HG03469 (cell line): ENCODE measurements around the gene E4F1.

Source experiments
- ATAC-seq: cut with Tn5 transposase; IDR thresholded peaks from one replicate; pipeline ENCODE4 v1.9.1; 2021; ENCODE audit warnings: mild to moderate bottlenecking, moderate library complexity, moderate number of reproducible peaks; ENCODE audit not compliant: unreplicated experiment

E4F1 gene

GRCh38 chr16:2205967-2206313 lies 17.5 kb upstream of the E4F1 start:
- peak; percentile 3 for ATAC-seq

- no peak for ATAC-seq
Observed at GRCh38 chr16:2206420-2206779, 17.0 kb upstream of the E4F1 start.

- no peak for ATAC-seq
Observed at GRCh38 chr16:2206780-2207433, 16.5 kb upstream of the E4F1 start.

GRCh38 chr16:2207872-2208271 lies 15.5 kb upstream of the E4F1 start:
- no peak for ATAC-seq

GRCh38 chr16:2208308-2208707 lies 15.1 kb upstream of the E4F1 start:
- no peak for ATAC-seq

- no peak for ATAC-seq
Observed at GRCh38 chr16:2208772-2209171, 14.6 kb upstream of the E4F1 start.

GRCh38 chr16:2209258-2210008 lies 14.0 kb upstream of the E4F1 start:
- ATAC-seq: no peak

GRCh38 chr16:2210009-2210332 lies 13.4 kb upstream of the E4F1 start:
- ATAC-seq: no peak

- ATAC-seq: no peak
Observed at GRCh38 chr16:2210386-2211365, 12.7 kb upstream of the E4F1 start, which contains the start of gene BRICD5. TSS of gene BRICD5 (minus strand) at chr16:2210863. CDS start at chr16:2210833, 30 bp downstream.

- ATAC-seq: no peak
Observed at GRCh38 chr16:2211923-2212347, 11.5 kb upstream of the E4F1 start.

GRCh38 chr16:2212362-2213324 lies 10.7 kb upstream of the E4F1 start:
- ATAC-seq: no peak

GRCh38 chr16:2213817-2214718 lies 9.3 kb upstream of the E4F1 start:
- peak; percentile 4 for ATAC-seq

GRCh38 chr16:2214719-2214968 lies 8.7 kb upstream of the E4F1 start, which contains the start of gene PGP:
TSS of gene PGP (minus strand) at chr16:2214840. CDS start at chr16:2214777, 63 bp downstream.
- ATAC-seq: no peak

GRCh38 chr16:2216330-2216729 lies 7.1 kb upstream of the E4F1 start:
- no peak for ATAC-seq

- ATAC-seq: no peak
Observed at GRCh38 chr16:2223942-2224486, 623 bp downstream of the E4F1 start.

GRCh38 chr16:2226245-2226793 lies 2.9 kb downstream of the E4F1 start:
- no peak for ATAC-seq

- no peak for ATAC-seq
Observed at GRCh38 chr16:2226918-2227317, 3.5 kb downstream of the E4F1 start.

GRCh38 chr16:2228161-2228824 lies 4.9 kb downstream of the E4F1 start:
- no peak for ATAC-seq
